ENCODE data around the gene TFEC.

Gene TFEC

GRCh38 chr7:116045532-116045931 is 15.0 kb upstream of the TFEC start:
- DNase-seq (ENCODE audit: low read depth): no peak
- no peak overlapping the region for H3K4me3 ChIP-seq (ENCODE audit: low read length)
- TF ChIP-seq CTCF (conservative IDR thresholded peaks at IDR 0.05; ENCODE audit: low read length): no peak

GRCh38 chr7:116041615-116042014 is 11.1 kb upstream of the TFEC start:
- no peak overlapping the region for H3K4me3 ChIP-seq (ENCODE audit: low read length)
- no peak for TF ChIP-seq CTCF (conservative IDR thresholded peaks at IDR 0.05; ENCODE audit: low read length)
- no peak for DNase-seq (ENCODE audit: low read depth)

DNA sequence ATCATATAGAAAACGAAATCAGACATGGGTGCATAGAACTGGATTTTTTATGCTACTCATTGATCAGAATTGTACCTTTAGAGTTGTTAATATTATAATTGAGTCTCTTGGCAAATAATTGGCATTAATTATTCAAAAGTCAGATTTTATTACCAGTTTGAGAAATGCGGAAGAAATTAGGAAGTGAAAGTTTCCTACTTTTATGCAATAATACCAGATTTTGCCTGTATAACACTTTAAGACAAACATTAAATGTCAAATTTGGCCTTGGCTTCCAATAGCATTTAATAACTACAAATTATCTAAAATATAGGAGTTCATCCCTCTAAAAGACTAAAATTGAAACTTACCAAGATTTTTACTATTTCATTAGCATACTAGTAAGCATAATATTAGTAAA is 6.8 kb upstream of the TFEC start:
- DNase-seq (ENCODE audit: low read depth): no peak
- H3K4me3 ChIP-seq (ENCODE audit: low read length): no peak overlapping the region
- TF ChIP-seq CTCF (conservative IDR thresholded peaks at IDR 0.05; ENCODE audit: low read length): no peak

GRCh38 chr7:116034411-116034810 is 3.8 kb upstream of the TFEC start:
- no peak for TF ChIP-seq CTCF (conservative IDR thresholded peaks at IDR 0.05; ENCODE audit: low read length)
- no peak for DNase-seq (ENCODE audit: low read depth)
- no peak overlapping the region for H3K4me3 ChIP-seq (ENCODE audit: low read length)

DNA sequence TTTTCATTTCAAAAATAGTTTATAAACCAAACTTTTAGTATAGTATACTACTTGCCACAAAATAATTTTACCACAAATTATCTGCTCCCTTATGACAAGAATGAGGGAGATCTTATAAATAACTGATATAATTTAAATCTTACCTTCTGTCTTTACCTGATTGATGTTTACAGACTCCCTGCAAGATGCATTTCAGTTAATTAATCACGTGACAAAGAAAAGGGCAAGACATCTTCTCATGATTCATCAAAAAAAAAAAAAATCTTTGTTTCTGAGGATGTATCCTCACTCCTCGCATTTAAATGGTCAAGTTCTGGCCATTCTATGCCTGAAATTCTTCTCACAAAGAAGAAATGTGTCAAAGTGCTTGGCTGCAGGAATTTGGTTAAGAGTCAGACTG is 2.3 kb upstream of the TFEC start:
- no peak overlapping the region for H3K4me3 ChIP-seq (ENCODE audit: low read length)

GRCh38 chr7:116028787-116029186 is 1.8 kb downstream of the TFEC start:
- no peak overlapping the region for H3K4me3 ChIP-seq (ENCODE audit: low read length)
- no peak for TF ChIP-seq CTCF (conservative IDR thresholded peaks at IDR 0.05; ENCODE audit: low read length)
- no peak for DNase-seq (ENCODE audit: low read depth)

More for the DNA sequence above, 2.3 kb upstream of the TFEC start:
- no peak for DNase-seq (ENCODE audit: low read depth)
- no peak for TF ChIP-seq CTCF (conservative IDR thresholded peaks at IDR 0.05; ENCODE audit: low read length)

- no peak overlapping the region for H3K4me3 ChIP-seq (ENCODE audit: low read length)
- TF ChIP-seq CTCF (conservative IDR thresholded peaks at IDR 0.05; ENCODE audit: low read length): no peak
- no peak for DNase-seq (ENCODE audit: low read depth)
These were observed 2.8 kb downstream of the TFEC start for GRCh38 chr7:116027786-116028185.

All from AG10803 (cell line).